Measurements from ENCODE around the gene CCDC87.
A peak's percentile ranks its signal among the peaks of the same experiment; 100 is the strongest.

GRCh38 chr11:66592457-66593302 is at the start of gene CCDC87, which contains the start of gene CCS:
- TF ChIP-seq CTCF (IDR thresholded peaks at IDR 0.05; ENCODE audit: borderline replicate concordance, extremely low read depth, low read length, poor library complexity, severe bottlenecking) (peak; percentile 67), EZH2 (IDR thresholded peaks at IDR 0.05; ENCODE audit: borderline replicate concordance, low read depth, low read length, severe bottlenecking) (no peak)

Measured in DND-41 (cell line).